Esophagus squamous epithelium (tissue), 5 donors: Measurements from ENCODE around the gene CSMD2. TPM values are rescaled to one million over a fixed set of nuclear protein-coding genes. Genes with fewer than 3 reads are reported as not detected.

Experiments used
- DNase-seq: peaks from one replicate; lab custom pipeline; 2025; lab: John Stamatoyannopoulos, UW
- H3K27ac ChIP-seq, 4 donors: fragments of 200-600 bp; sonication (generic); one replicate each; pipeline ENCODE4 v1.5.1; 2016 to 2019; ENCODE audit warnings: mild to moderate bottlenecking in 1 of 4
- H3K27me3 ChIP-seq, 4 donors: fragments of 200-600 bp; sonication (generic); 1 replicate in 3 of 4; 2 replicates in 1 of 4; pipeline versions ENCODE4 v1.5.1 to v1.6.0; 2017 to 2021; ENCODE audit warnings: antibody characterized with exemption in 1 of 4
- H3K36me3 ChIP-seq, 3 donors: fragments of 200-600 bp; sonication (generic); one replicate each; pipeline ENCODE4 v1.5.1; 2016 to 2019
- H3K4me1 ChIP-seq, 3 donors: fragments of 200-600 bp; sonication (generic); one replicate each; pipeline ENCODE4 v1.5.1; 2017 to 2019
- H3K4me3 ChIP-seq, 4 donors: fragments of 200-600 bp; sonication (generic); 1 replicate in 3 of 4; 2 replicates in 1 of 4; pipeline ENCODE4 v1.5.1; 2016 to 2019; ENCODE audit warnings: mild to moderate bottlenecking in 2 of 4, moderate library complexity in 1 of 4
- H3K9me3 ChIP-seq, 3 donors: fragments of 200-600 bp; sonication (generic); one replicate each; pipeline ENCODE4 v1.5.1; 2016 to 2019
- CTCF ChIP-seq, 6 experiments: fragments of 450-650 bp in 4 of 6; fragments of 200-600 bp in 2 of 6; sonication (generic) in 2 of 6; IDR thresholded peaks; one replicate each; pipeline ENCODE4 v1.5.1; 2016 to 2019; ENCODE audit warnings: antibody characterized with exemption in 6 of 6, mild to moderate bottlenecking in 4 of 6, moderate library complexity in 4 of 6
- POLR2A ChIP-seq, 4 donors: fragments of 450-650 bp; IDR thresholded peaks; one replicate each; pipeline ENCODE4 v1.6.1; 2017; ENCODE audit warnings: antibody characterized with exemption in 4 of 4, mild to moderate bottlenecking in 4 of 4, moderate library complexity in 3 of 4
- WGBS, 2 donors: methylation state at CpG; one replicate each; pipeline ENCODE4 v1.1.5; 2018; 5-methylcytosine and 5-hydroxymethylcytosine counted together
- intact Hi-C: fragments of 100-400 bp; cut with DNase I; formaldehyde crosslinking; loops from one replicate; pipeline ENCODE4 v1.15.0; 2022
- total RNA-seq, 4 donors: library from RNA; depleted of rRNA; stranded (reverse); fragments of >200 nt; gene quantifications; one replicate each; pipeline ENCODE4 v1.1.0, GENCODE V29; 2016
- donor health status: DM: yes; HTN: yes; CAD: no.

The CSMD2 gene
- total RNA-seq, 4 donors from 2014 or later, result under 0.01 to 0.13 TPM; not detected in 2

GRCh38 chr1:34166625-34167361 is 1.8 kb upstream of the CSMD2 start:
- Histone ChIP-seq H3K4me3 (peak overlapping the region in 1 of 4 donors; percentile 42), H3K36me3 (no peaks in the 10 kb centered on the region), H3K27me3 (peaks cover 11 to 100% (median 18%) of the 10 kb centered on the region in 4 donors), H3K9me3 (no peaks in the 10 kb centered on the region), H3K4me1 (peaks cover 30 to 46% (median 33%) of the 10 kb centered on the region in 3 donors), H3K27ac (no peak overlapping the region)
- intact Hi-C loops, result loop anchor here (10.0 kb wide), 1 partner anchor 532 kb away; no protein-coding TSS in a partner anchor
- DNase-seq, result no peak
- no peak for TF ChIP-seq POLR2A (IDR thresholded peaks at IDR 0.05)
- TF ChIP-seq CTCF (IDR thresholded peaks at IDR 0.05), result no peak
- WGBS, 2 donors, result 3 to 7% methylated on average over 8 to 12 of the region's 24 CpGs

GRCh38 chr1:34166191-34166624 is 1.2 kb upstream of the CSMD2 start:
- WGBS, 2 donors, result 6% methylated on average over 7 of the region's 27 CpGs; no CpG with 5 or more reads in 1 of the 2 donors
- Histone ChIP-seq H3K9me3 (no peaks in the 10 kb centered on the region), H3K4me3 (peak overlapping the region in 1 of 4 donors; percentile 42), H3K4me1 (peaks cover 30 to 46% (median 33%) of the 10 kb centered on the region in 3 donors), H3K27me3 (peaks cover 11 to 100% (median 18%) of the 10 kb centered on the region in 4 donors), H3K27ac (no peak overlapping the region), H3K36me3 (no peaks in the 10 kb centered on the region)
- no peak for TF ChIP-seq CTCF (IDR thresholded peaks at IDR 0.05)
- no peak for TF ChIP-seq POLR2A (IDR thresholded peaks at IDR 0.05)
- DNase-seq, result no peak
- intact Hi-C loops, result loop anchor here (10.0 kb wide), 1 partner anchor 531 kb away; no protein-coding TSS in a partner anchor

- intact Hi-C loops, result loop anchor here (10.0 kb wide), 1 partner anchor 531 kb away; no protein-coding TSS in a partner anchor
These were observed 442 bp upstream of the CSMD2 start for GRCh38 chr1:34165422-34165921.

GRCh38 chr1:34163792-34164731 is 968 bp downstream of the CSMD2 start:
- no peak for DNase-seq
- TF ChIP-seq POLR2A (IDR thresholded peaks at IDR 0.05) (no peak), CTCF (IDR thresholded peaks at IDR 0.05) (no peak)
- Histone ChIP-seq H3K27me3 (peaks cover 11 to 100% (median 18%) of the 10 kb centered on the region in 4 donors), H3K27ac (no peak overlapping the region), H3K4me1 (peaks cover 30 to 46% (median 33%) of the 10 kb centered on the region in 3 donors), H3K4me3 (peak overlapping the region; percentile 6 to 63 (median 41)), H3K36me3 (no peaks in the 10 kb centered on the region), H3K9me3 (no peaks in the 10 kb centered on the region)
- intact Hi-C loops, result loop anchor here (10.0 kb wide), 1 partner anchor 529 kb away; no protein-coding TSS in a partner anchor
- WGBS, 2 donors, result 1 to 6% methylated on average over 7 to 18 of the region's 75 CpGs

More at GRCh38 chr1:34165422-34165921, 442 bp upstream of the CSMD2 start:
- H3K36me3 ChIP-seq, result no peaks in the 10 kb centered on the region
- H3K27ac ChIP-seq, result no peak overlapping the region
- H3K4me3 ChIP-seq, result peak overlapping the region in 2 of 4 donors; percentile 48 to 63
- no peaks in the 10 kb centered on the region for H3K9me3 ChIP-seq
- 3 to 5% methylated on average over 12 of the region's 13 CpGs for WGBS, 2 donors
- DNase-seq, result no peak
- TF ChIP-seq CTCF (IDR thresholded peaks at IDR 0.05), result no peak
- no peak for TF ChIP-seq POLR2A (IDR thresholded peaks at IDR 0.05)
- H3K27me3 ChIP-seq, result peaks cover 11 to 100% (median 18%) of the 10 kb centered on the region in 4 donors
- H3K4me1 ChIP-seq, result peaks cover 30 to 46% (median 33%) of the 10 kb centered on the region in 3 donors
